ENCODE data around the gene ITLN2.
"Not testable (repeated sequence)": the region's sequence is repeated elsewhere in the genome, so short reads cannot be mapped to it uniquely, and the experiment has no call there.

The ITLN2 gene

GRCh38 chr1:160904783-160905616, 49.6 kb downstream of the ITLN2 start:
- no peak for DNase-seq

DNA sequence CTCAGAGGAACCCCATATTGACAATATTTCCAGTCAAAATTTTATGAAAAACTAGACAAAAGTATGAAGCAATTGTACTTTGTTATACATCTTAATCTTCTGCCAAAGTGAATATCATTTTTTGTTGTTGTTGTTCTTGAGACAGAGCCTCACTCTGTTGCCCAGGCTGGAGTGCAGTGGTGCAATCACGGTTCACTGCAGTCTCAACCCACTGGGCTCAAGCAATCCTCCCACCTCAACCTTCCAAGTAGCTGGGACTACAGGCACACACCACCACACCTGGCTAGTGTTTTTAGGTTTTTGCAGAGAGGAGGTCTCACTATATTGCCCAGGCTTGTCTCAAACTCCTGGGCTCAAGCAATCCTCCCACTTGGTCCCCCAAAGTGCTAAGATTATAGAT, 52.4 kb downstream of the ITLN2 start:
- DNase-seq, result not testable (repeated sequence)

- no peak for DNase-seq
These were observed 52.8 kb downstream of the ITLN2 start for GRCh38 chr1:160901768-160902167.

GRCh38 chr1:160900683-160901082, 53.9 kb downstream of the ITLN2 start:
- not testable (repeated sequence) for DNase-seq

Data from activated T-cell treated with anti-CD3 and anti-CD28 coated beads, Interleukin-2, amount 50 U/mL, for 48 hours (primary cell).